Measurements from ENCODE around the gene CLBA1.

CLBA1 gene

GRCh38 chr14:105010891-105011291 lies 25.3 kb downstream of the CLBA1 start:
- H3K4me3 ChIP-seq (ENCODE audit: low read length) = no peak overlapping the region
- DNase-seq (ENCODE audit: low read depth) = no peak
- TF ChIP-seq CTCF (conservative IDR thresholded peaks at IDR 0.05; ENCODE audit: low read depth, low read length) = no peak

GRCh38 chr14:105011312-105011990 lies 25.9 kb downstream of the CLBA1 start:
- no peak for TF ChIP-seq CTCF (conservative IDR thresholded peaks at IDR 0.05; ENCODE audit: low read depth, low read length)
- no peak overlapping the region for H3K4me3 ChIP-seq (ENCODE audit: low read length)
- DNase-seq (ENCODE audit: low read depth) = no peak

- TF ChIP-seq CTCF (conservative IDR thresholded peaks at IDR 0.05; ENCODE audit: low read depth, low read length) = peak; percentile 47
- H3K4me3 ChIP-seq (ENCODE audit: low read length) = no peak overlapping the region
- DNase-seq (ENCODE audit: low read depth) = no peak
These were observed 26.8 kb downstream of the CLBA1 start for GRCh38 chr14:105012171-105012985.

GRCh38 chr14:105013150-105013785 lies 27.7 kb downstream of the CLBA1 start:
- peak; percentile 24 for TF ChIP-seq CTCF (conservative IDR thresholded peaks at IDR 0.05; ENCODE audit: low read depth, low read length)
- no peak overlapping the region for H3K4me3 ChIP-seq (ENCODE audit: low read length)
- no peak for DNase-seq (ENCODE audit: low read depth)

- no peak for TF ChIP-seq CTCF (conservative IDR thresholded peaks at IDR 0.05; ENCODE audit: low read depth, low read length)
- no peak overlapping the region for H3K4me3 ChIP-seq (ENCODE audit: low read length)
These were observed 28.4 kb downstream of the CLBA1 start for GRCh38 chr14:105014032-105014431.

GRCh38 chr14:105014631-105015030 lies 29.0 kb downstream of the CLBA1 start:
- no peak for DNase-seq (ENCODE audit: low read depth)
- TF ChIP-seq CTCF (conservative IDR thresholded peaks at IDR 0.05; ENCODE audit: low read depth, low read length) = no peak
- no peak overlapping the region for H3K4me3 ChIP-seq (ENCODE audit: low read length)

More at GRCh38 chr14:105014032-105014431, 28.4 kb downstream of the CLBA1 start:
- no peak for DNase-seq (ENCODE audit: low read depth)

Measured in retinal pigment epithelial cell (primary cell).